OCI-LY1 (cell line): ENCODE data around the gene RRAGB.
"Not testable (repeated sequence)": the region's sequence is repeated elsewhere in the genome, so short reads cannot be mapped to it uniquely, and the experiment has no call there.

Experiments
- CTCF ChIP-seq: fragments of 200-600 bp; sonication (generic), shearing (Covaris generic); IDR thresholded peaks from 2 replicates; pipeline ENCODE4 v1.5.1; 2017; ENCODE audit warnings: mild to moderate bottlenecking, antibody characterized with exemption, low read length, moderate library complexity, mixed read lengths
- EZH2 ChIP-seq: fragments of 200-600 bp; sonication (generic), shearing (Covaris generic); IDR thresholded peaks from 2 replicates; pipeline ENCODE4 v1.8.0; 2017; ENCODE audit warnings: borderline replicate concordance, mixed run types, mild to moderate bottlenecking, antibody characterized with exemption, low read length, moderate library complexity, mixed read lengths

GRCh38 chrX:55748463-55748862, 30.9 kb downstream of the RRAGB start:
- TF ChIP-seq CTCF, EZH2: not testable (repeated sequence)
